Psoas muscle (tissue), 8 donors: ENCODE data around the gene NR4A3. TPM values are rescaled to one million over a fixed set of nuclear protein-coding genes. Genes with fewer than 3 reads are reported as not detected.
A peak's percentile ranks its signal among the peaks of the same experiment; 100 is the strongest.
"Not testable (repeated sequence)": the region's sequence is repeated elsewhere in the genome, so short reads cannot be mapped to it uniquely, and the experiment has no call there.

Experiments
- ATAC-seq, 4 donors: fragments of 200-7000 bp; cut with Tn5 transposase; one replicate each; pipeline ENCODE4 v1.9.1; 2020; ENCODE audit warnings: moderate library complexity in 3 of 4, mild to moderate bottlenecking in 2 of 4
- DNase-seq, 2 donors: peaks; one replicate each; pipeline ENCODE4 v3.0.0-alpha.2; 2020
- H3K27ac ChIP-seq: fragments of 200-600 bp; one replicate; pipeline ENCODE4 v1.8.0; 2022
- H3K27me3 ChIP-seq, 3 donors: fragments of 200-600 bp in 1 of 3; one replicate each; pipeline versions ENCODE4 v1.6.1 to v1.8.0; 2013 to 2022; ENCODE audit warnings: low read length in 2 of 3, mild to moderate bottlenecking in 2 of 3, moderate library complexity in 1 of 3; ENCODE audit not compliant: insufficient read depth in 3 of 3
- H3K36me3 ChIP-seq, 2 donors: fragments of 200-600 bp in 1 of 2; one replicate each; pipeline versions ENCODE4 v1.6.1 to v1.8.0; 2013 to 2022; ENCODE audit warnings: low read depth in 1 of 2, mild to moderate bottlenecking in 1 of 2, moderate library complexity in 1 of 2; ENCODE audit not compliant: insufficient read depth in 1 of 2
- H3K4me1 ChIP-seq: fragments of 200-600 bp; one replicate; pipeline ENCODE4 v1.8.0; 2022
- H3K4me3 ChIP-seq: fragments of 200-600 bp; one replicate; pipeline ENCODE4 v1.8.0; 2022; ENCODE audit warnings: mild to moderate bottlenecking
- H3K9me3 ChIP-seq: fragments of 200-600 bp; one replicate; pipeline ENCODE4 v1.8.0; 2022
- whole genome bisulfite sequencing, 3 donors: extraction: QIAGEN DNeasy Blood & Tissue Kit; methylation state at CpG; one replicate each; pipeline versions ENCODE4 v1.1.6 to v1.1.7; 2013; 5-methylcytosine and 5-hydroxymethylcytosine counted together
- intact Hi-C, 2 donors: fragments of 100-400 bp; cut with DNase I; formaldehyde crosslinking; loops; one replicate each; pipeline versions ENCODE4 v1.11.0 to v1.14.2; 2022
- polyA plus RNA-seq, 3 donors: library from polyadenylated mRNA; stranded (reverse); fragments of 200-250 nt; gene quantifications; one replicate each; pipeline ENCODE4 v1.2.3, GENCODE V29; 2013
- total RNA-seq, 4 donors: library from RNA; stranded (reverse); fragmentation: NEBNext Ultra II Directional in 2 of 4; extraction: Animal tissue kit (Norgen Biotek cat#: 25700) in 2 of 4; gene quantifications; one replicate each; pipeline versions ENCODE4 v1.2.1 to v1.2.4, GENCODE V29; 2021 to 2023
- TF ChIP-seq, protein P1 (sequence below): fragments of 200-600 bp; IDR thresholded peaks from one replicate; pipeline ENCODE4 v1.8.0; 2022; ENCODE audit warnings: antibody characterized with exemption
- donor health status: healthy with polysubstance abuse.
- donor health status: DM: no; HTN: no; CAD: no; lungs with moderate emphysema.
- donor health status: Bipolar disorder and iron deficiency.
- donor health status: healthy.
- donor health status: DM: yes; HTN: yes; CAD: no.
- donor health status: DM: no; HTN: no; CAD: no.
- donor health status: DM: no; HTN: no; CAD: no.
- donor health status: DM: yes; HTN: yes; CAD: no.

Gene NR4A3
- total and polyA plus RNA-seq, 7 donors: 1.5 to 40.8 (median 9.3) TPM

DNA sequence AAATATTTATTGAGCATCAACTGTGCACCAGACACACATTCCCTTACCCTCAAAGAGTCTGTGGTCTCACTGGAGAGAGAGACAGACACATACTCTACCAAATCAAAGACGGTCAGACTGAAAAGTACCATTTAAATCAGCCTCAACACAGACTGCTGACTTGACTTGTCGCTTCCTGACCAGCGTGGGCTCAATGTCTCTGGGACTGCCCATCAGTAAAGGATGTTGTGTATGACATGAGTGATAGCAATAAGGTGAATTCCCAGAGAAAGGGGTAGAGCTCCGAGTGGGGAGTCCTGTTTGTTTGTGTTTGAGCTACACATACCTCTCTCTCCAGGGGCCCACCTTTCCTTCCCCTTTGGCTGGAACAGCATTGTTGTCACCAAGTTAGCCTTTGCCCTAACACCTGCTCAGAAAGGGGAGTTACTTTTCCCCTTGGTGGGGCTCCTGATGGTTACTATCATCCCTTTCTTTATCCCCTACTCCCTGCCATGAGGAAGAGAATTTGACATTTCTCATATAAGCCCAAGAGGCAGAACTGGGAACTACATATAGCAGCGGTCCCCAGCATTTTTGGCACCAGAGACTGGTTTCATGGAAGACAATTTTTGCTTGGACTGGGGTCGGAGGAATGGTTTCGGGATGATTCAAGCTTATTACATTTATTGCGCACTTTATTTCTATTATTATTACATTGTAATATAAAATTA lies 33.9 kb downstream of the NR4A3 start:
- ATAC-seq: peak in 1 of 4 donors; percentile 19
- intact Hi-C loops: no loop called here
- no peak overlapping the region for H3K27ac ChIP-seq

DNA sequence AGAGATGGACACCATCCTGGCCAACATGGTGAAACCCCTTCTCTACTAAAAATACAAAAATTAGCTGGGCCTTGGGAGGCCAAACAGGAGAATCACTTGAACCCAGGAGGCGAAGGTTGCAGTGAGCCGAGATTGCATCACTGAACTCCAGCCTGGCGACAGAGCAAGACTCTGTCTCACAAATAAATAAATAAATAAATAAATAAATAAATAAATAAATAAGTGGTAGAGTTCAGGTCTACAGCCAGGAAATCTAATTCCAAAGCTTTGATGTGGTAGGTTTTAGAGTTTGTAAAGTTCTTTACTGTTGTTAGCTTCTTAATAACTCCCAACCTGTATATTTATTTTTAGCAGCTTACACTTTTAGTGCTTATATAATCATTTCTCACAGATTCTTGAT lies 35.9 kb downstream of the NR4A3 start:
- WGBS, 3 donors: 96 to 100% (median 98%) methylated on average over 3 of the region's 3 CpGs

More for the DNA sequence above, 33.9 kb downstream of the NR4A3 start:
- 82 to 85% (median 84%) methylated on average over 8 of the region's 8 CpGs for WGBS, 3 donors
- Histone ChIP-seq H3K9me3 (no peaks in the 10 kb centered on the region), H3K4me1 (no peaks in the 10 kb centered on the region), H3K36me3 (peaks cover 0 to 12% of the 10 kb centered on the region in 2 donors), H3K27me3 (no peaks in the 10 kb centered on the region), H3K4me3 (no peak overlapping the region)
- TF ChIP-seq, protein P1, sequence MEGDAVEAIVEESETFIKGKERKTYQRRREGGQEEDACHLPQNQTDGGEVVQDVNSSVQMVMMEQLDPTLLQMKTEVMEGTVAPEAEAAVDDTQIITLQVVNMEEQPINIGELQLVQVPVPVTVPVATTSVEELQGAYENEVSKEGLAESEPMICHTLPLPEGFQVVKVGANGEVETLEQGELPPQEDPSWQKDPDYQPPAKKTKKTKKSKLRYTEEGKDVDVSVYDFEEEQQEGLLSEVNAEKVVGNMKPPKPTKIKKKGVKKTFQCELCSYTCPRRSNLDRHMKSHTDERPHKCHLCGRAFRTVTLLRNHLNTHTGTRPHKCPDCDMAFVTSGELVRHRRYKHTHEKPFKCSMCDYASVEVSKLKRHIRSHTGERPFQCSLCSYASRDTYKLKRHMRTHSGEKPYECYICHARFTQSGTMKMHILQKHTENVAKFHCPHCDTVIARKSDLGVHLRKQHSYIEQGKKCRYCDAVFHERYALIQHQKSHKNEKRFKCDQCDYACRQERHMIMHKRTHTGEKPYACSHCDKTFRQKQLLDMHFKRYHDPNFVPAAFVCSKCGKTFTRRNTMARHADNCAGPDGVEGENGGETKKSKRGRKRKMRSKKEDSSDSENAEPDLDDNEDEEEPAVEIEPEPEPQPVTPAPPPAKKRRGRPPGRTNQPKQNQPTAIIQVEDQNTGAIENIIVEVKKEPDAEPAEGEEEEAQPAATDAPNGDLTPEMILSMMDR: no peak
- DNase-seq: no peak

DNA sequence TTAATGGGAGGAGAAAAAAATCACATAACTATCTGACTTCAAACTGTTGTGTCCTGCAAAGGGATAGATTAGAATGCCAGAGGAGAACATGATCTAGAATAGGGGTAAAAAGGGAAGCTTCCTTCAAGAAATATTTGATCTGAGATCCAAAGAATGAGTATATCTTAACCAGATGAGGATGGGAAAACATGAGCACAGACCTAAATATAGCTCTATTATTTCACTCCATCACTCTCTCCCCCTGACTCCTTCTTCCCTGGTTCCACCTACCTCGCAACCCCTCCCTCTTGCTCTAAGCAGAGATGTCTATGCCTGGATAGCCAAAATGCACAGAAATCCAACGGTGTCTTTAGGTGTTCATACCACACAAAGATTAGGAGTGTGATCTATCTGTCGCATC lies 36.4 kb downstream of the NR4A3 start:
- intact Hi-C loops: no loop called here
- TF ChIP-seq, protein P1: no peak
- ATAC-seq: peak in 1 of 4 donors; percentile 39
- DNase-seq: no peak
- H3K9me3 ChIP-seq: no peaks in the 10 kb centered on the region
- no peaks in the 10 kb centered on the region for H3K4me1 ChIP-seq
- peaks cover 0 to 7% of the 10 kb centered on the region in 2 donors for H3K36me3 ChIP-seq
- H3K27me3 ChIP-seq: no peaks in the 10 kb centered on the region
- no peak overlapping the region for H3K4me3 ChIP-seq
- 93 to 100% (median 96%) methylated on average over 3 of the region's 3 CpGs for WGBS, 3 donors
- no peak overlapping the region for H3K27ac ChIP-seq

More for the DNA sequence above, 35.9 kb downstream of the NR4A3 start:
- H3K27me3 ChIP-seq, ATAC-seq, H3K27ac ChIP-seq, DNase-seq, intact Hi-C loops, H3K9me3 ChIP-seq, H3K4me1 ChIP-seq, H3K36me3 ChIP-seq, H3K4me3 ChIP-seq: not testable (repeated sequence)

DNA sequence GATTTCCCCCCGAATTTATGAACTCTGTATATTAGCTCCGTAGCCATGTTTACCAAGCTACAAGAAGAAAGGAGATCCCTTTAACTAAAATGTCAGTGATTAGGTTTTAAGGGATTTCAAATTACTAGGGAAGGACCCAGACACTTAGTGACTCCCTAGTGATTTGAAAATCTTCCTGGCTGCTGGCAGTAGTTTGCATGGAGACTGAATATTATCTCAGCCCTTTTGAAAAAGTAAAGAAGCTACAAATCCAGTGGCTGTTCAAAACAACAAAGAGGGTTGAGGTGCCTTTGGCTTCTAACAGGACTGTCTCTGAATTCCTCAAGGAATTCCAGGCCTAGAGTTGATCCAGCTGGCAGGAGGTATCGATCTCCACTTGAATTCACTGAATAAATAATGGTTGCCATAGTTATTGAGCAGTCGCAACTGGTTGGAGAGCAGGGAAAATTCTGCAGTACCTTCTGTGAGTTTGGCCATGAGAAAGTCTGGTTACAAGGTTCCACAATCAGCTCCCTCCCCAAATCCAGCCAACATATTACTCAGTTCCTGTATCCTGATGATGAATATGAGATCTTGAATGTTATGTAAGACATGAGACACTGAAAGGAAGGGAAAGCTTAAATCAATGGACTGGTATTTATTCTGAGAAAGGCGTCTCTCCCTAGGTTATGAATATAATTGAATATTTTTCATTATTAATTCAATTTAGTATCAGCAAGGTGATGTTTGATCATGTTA lies 37.7 kb downstream of the NR4A3 start:
- intact Hi-C loops: no loop called here
- peaks cover 0 to 17% of the 10 kb centered on the region in 2 donors for H3K36me3 ChIP-seq
- TF ChIP-seq, protein P1: no peak
- H3K27me3 ChIP-seq: no peaks in the 10 kb centered on the region
- no peaks in the 10 kb centered on the region for H3K9me3 ChIP-seq
- 65 to 73% (median 69%) methylated on average over 5 of the region's 5 CpGs for WGBS, 3 donors
- no peak overlapping the region for H3K27ac ChIP-seq
- H3K4me3 ChIP-seq: no peak overlapping the region
- no peaks in the 10 kb centered on the region for H3K4me1 ChIP-seq
- ATAC-seq (no peak), DNase-seq (no peak)

DNA sequence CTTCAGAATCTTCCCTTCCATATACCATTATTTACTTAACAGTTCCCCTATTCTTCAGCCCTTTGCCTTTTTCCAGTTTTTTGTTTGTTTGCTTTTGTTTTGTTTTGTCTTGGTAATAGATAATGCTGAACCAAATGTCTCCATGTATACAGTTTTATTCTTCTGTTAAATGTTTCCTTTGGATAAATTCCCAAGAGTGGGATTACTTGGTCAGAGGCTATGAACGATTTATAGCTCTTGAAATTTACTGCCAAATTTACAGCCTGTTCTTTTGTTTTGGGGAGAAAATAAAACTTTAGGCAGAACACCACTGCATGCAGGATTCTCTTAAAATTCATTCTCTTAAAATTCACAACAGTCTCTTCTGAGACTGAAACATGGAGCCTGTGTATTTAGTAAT lies 38.6 kb downstream of the NR4A3 start:
- Histone ChIP-seq H3K9me3 (no peaks in the 10 kb centered on the region), H3K4me1 (no peaks in the 10 kb centered on the region), H3K27me3 (no peaks in the 10 kb centered on the region), H3K36me3 (peaks cover 0 to 17% of the 10 kb centered on the region in 2 donors), H3K27ac (no peak overlapping the region), H3K4me3 (no peak overlapping the region)
- DNase-seq (no peak), ATAC-seq (no peak)
- intact Hi-C loops: no loop called here
- TF ChIP-seq, protein P1: no peak
- 37 to 51% (median 45%) methylated on average over 1 of the region's 1 CpG for WGBS, 3 donors
